Panc1 (cell line): ENCODE measurements around the gene ELK3. TPM values are rescaled to one million over a fixed set of nuclear protein-coding genes. Genes with fewer than 3 reads are reported as not detected.

Source experiments
- ATAC-seq: fragments of 200-7000 bp; cut with Tn5 transposase; 2 replicates; pipeline ENCODE4 v1.9.1; 2020; ENCODE audit warnings: mild to moderate bottlenecking, moderate library complexity
- BruUV-seq: library from RNA; stranded (reverse); fragments of 400-500 nt; replicated peaks from 2 replicates; lab custom pipeline; 2021; lab: Mats Ljungman, UMichigan
- CTCF ChIA-PET: fragments of 300-600 bp; sonication (Branson Sonifier 250); formaldehyde crosslinking; loops from one replicate; lab custom pipeline; 2022; ENCODE audit warnings: antibody characterized with exemption; lab: Charles Lee
- POLR2A ChIA-PET: fragments of 300-600 bp; sonication (Branson Sonifier 250); formaldehyde crosslinking; loops from one replicate; lab custom pipeline; 2022; ENCODE audit warnings: antibody characterized with exemption; lab: Charles Lee
- DNase-seq: peaks from one replicate; pipeline ENCODE4 v3.0.0-alpha.2; 2010; ENCODE audit warnings: low read depth, low spot score
- H3K27ac ChIP-seq: 2 replicates; pipeline ENCODE4 v1.5.1; 2011; ENCODE audit warnings: mild to moderate bottlenecking, low read length, inconsistent platforms
- H3K27me3 ChIP-seq: fragments of 200-500 bp; sonication (Bioruptor generic); 2 replicates; pipeline ENCODE4 v1.6.0; 2014; ENCODE audit warnings: low read length, inconsistent platforms; ENCODE audit not compliant: control insufficient read depth, insufficient read depth
- H3K36me3 ChIP-seq: fragments of 200-500 bp; sonication (Bioruptor generic); 2 replicates; pipeline ENCODE4 v1.5.1; 2014; ENCODE audit warnings: inconsistent platforms, mild to moderate bottlenecking, low read length, moderate library complexity; ENCODE audit not compliant: control insufficient read depth, insufficient read depth
- H3K4me1 ChIP-seq: 2 replicates; pipeline ENCODE4 v1.5.1; 2011; ENCODE audit warnings: inconsistent platforms, mild to moderate bottlenecking, low read length, moderate library complexity; ENCODE audit not compliant: control insufficient read depth, insufficient read depth
- H3K4me3 ChIP-seq, 2 experiments: 2 replicates each; pipeline ENCODE4 v1.5.1; 2011 to 2012; ENCODE audit warnings: low read depth in 2 of 2, low read length in 2 of 2, mild to moderate bottlenecking in 2 of 2, inconsistent platforms in 1 of 2, moderate library complexity in 1 of 2
- H3K9me3 ChIP-seq: fragments of 200-500 bp; sonication (Bioruptor generic); 2 replicates; pipeline ENCODE4 v1.5.1; 2014; ENCODE audit warnings: low read depth, mild to moderate bottlenecking, inconsistent platforms, low read length, moderate library complexity; ENCODE audit not compliant: control insufficient read depth, insufficient read depth
- POLR2AphosphoS5 ChIP-seq: IDR thresholded peaks from 2 replicates; pipeline ENCODE4 v1.6.1; 2012; ENCODE audit warnings: mild to moderate bottlenecking, low read depth, low read length, moderate library complexity
- SIN3A ChIP-seq: IDR thresholded peaks from 2 replicates; pipeline ENCODE4 v1.6.1; 2012; ENCODE audit warnings: low read depth, mild to moderate bottlenecking, low read length, moderate library complexity, borderline replicate concordance; ENCODE audit not compliant: insufficient read depth
- TCF7L2 ChIP-seq: IDR thresholded peaks from 2 replicates; pipeline ENCODE4 v1.6.1; 2011; ENCODE audit warnings: mild to moderate bottlenecking, low read depth, low read length, inconsistent platforms
- in situ Hi-C: cut with HindIII; loops from 2 replicates; pipeline ENCODE4 v1.10.0; 2016; ENCODE audit warnings: low sequenced_read_pairs, low pct_unique_long_range_greater_than_20kb
- intact Hi-C: fragments of 100-400 bp; cut with micrococcal nuclease; formaldehyde crosslinking; loops from one replicate; pipeline ENCODE4 v1.10.0; 2022; ENCODE audit not compliant: unreplicated experiment
- total RNA-seq: library from RNA; stranded (reverse); gene quantifications from one replicate; pipeline ENCODE4 v1.2.1, GENCODE V29; 2021; ENCODE audit not compliant: unreplicated experiment
- TF ChIP-seq, protein P1 (sequence below), 2 experiments: IDR thresholded peaks; 2 replicates each; pipeline ENCODE4 v1.6.1; 2011 to 2012; ENCODE audit warnings: low read depth in 2 of 2, control low read depth in 1 of 2, low read length in 1 of 2, mild to moderate bottlenecking in 1 of 2, moderate library complexity in 1 of 2; ENCODE audit not compliant: insufficient read depth in 1 of 2
- TF ChIP-seq, protein P2 (sequence below): fragments of 450-650 bp; IDR thresholded peaks from 2 replicates; pipeline ENCODE4 v1.5.1; 2017; ENCODE audit warnings: mild to moderate bottlenecking

Gene ELK3
- total RNA-seq, 1 experiment from 2014 or later = 25.1 TPM

DNA sequence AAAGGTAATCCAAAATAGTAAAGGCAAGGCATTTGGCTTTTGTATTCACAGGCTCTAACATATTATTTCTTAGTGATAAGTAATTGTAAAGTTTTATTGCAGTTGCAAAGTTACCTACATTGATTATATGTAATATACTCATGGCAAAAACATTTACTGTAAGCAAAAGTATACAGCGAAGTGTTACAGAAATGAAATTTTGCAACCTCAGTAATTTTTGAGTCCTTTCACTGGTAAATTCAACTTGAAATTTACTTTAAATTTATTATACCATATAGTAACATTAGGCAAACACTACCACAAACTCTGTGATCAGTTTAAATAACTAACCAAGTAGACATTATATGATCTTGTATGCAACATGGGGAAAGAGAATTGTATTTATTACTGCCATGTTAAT is 117.0 kb downstream of the ELK3 start:
- CTCF ChIA-PET = no interaction called here
- intact Hi-C loops = no loop called here
- no peak for TF ChIP-seq TCF7L2
- TF ChIP-seq SIN3A = no peak
- TF ChIP-seq, protein P1, sequence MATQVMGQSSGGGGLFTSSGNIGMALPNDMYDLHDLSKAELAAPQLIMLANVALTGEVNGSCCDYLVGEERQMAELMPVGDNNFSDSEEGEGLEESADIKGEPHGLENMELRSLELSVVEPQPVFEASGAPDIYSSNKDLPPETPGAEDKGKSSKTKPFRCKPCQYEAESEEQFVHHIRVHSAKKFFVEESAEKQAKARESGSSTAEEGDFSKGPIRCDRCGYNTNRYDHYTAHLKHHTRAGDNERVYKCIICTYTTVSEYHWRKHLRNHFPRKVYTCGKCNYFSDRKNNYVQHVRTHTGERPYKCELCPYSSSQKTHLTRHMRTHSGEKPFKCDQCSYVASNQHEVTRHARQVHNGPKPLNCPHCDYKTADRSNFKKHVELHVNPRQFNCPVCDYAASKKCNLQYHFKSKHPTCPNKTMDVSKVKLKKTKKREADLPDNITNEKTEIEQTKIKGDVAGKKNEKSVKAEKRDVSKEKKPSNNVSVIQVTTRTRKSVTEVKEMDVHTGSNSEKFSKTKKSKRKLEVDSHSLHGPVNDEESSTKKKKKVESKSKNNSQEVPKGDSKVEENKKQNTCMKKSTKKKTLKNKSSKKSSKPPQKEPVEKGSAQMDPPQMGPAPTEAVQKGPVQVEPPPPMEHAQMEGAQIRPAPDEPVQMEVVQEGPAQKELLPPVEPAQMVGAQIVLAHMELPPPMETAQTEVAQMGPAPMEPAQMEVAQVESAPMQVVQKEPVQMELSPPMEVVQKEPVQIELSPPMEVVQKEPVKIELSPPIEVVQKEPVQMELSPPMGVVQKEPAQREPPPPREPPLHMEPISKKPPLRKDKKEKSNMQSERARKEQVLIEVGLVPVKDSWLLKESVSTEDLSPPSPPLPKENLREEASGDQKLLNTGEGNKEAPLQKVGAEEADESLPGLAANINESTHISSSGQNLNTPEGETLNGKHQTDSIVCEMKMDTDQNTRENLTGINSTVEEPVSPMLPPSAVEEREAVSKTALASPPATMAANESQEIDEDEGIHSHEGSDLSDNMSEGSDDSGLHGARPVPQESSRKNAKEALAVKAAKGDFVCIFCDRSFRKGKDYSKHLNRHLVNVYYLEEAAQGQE (IDR thresholded peaks at IDR 0.05; ENCODE audit: insufficient read depth in 1 of 2, low read depth in 2 of 2, low read length in 1 of 2) = no peak
- TF ChIP-seq, protein P2, sequence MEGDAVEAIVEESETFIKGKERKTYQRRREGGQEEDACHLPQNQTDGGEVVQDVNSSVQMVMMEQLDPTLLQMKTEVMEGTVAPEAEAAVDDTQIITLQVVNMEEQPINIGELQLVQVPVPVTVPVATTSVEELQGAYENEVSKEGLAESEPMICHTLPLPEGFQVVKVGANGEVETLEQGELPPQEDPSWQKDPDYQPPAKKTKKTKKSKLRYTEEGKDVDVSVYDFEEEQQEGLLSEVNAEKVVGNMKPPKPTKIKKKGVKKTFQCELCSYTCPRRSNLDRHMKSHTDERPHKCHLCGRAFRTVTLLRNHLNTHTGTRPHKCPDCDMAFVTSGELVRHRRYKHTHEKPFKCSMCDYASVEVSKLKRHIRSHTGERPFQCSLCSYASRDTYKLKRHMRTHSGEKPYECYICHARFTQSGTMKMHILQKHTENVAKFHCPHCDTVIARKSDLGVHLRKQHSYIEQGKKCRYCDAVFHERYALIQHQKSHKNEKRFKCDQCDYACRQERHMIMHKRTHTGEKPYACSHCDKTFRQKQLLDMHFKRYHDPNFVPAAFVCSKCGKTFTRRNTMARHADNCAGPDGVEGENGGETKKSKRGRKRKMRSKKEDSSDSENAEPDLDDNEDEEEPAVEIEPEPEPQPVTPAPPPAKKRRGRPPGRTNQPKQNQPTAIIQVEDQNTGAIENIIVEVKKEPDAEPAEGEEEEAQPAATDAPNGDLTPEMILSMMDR = no peak
- TF ChIP-seq POLR2AphosphoS5 = no peak
- Histone ChIP-seq H3K36me3 (0 out of 2 replicates have a peak, but pooled peaks cover 4% of the 10 kb centered on the region), H3K27me3 (no peaks in the 10 kb centered on the region), H3K27ac (no peak overlapping the region), H3K4me1 (peaks cover 5% of the 10 kb centered on the region; the same call in 1 of the 2 replicates), H3K4me3 (no peak overlapping the region), H3K9me3 (no peaks in the 10 kb centered on the region)
- in situ Hi-C loops = no loop called here
- no TSS peak for BruUV-seq
- POLR2A ChIA-PET = no interaction called here
- no peak for ATAC-seq
- DNase-seq = no peak

DNA sequence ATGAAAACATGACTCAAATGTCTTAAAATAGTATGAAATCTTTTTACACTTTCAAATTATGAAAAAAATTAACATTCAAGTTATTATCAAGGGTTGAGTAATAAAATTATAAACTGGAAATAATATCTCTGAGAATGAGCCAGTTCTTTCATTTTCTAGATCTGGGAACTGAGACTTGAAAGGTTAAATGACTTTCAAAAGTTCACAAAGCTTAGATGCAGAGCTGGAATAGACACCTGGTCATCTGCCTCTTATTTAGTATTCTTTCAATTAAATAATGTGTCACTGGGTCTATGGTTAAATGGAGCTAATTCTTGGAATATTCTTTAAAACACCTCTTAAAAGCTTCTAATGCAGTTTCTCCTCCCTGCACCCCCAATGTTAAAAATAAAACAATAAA is 119.4 kb downstream of the ELK3 start:
- DNase-seq (no peak), ATAC-seq (no peak)
- no TSS peak for BruUV-seq
- intact Hi-C loops = no loop called here
- TF ChIP-seq, protein P1 (IDR thresholded peaks at IDR 0.05; ENCODE audit: insufficient read depth in 1 of 2, low read depth in 2 of 2, low read length in 1 of 2) = no peak
- TF ChIP-seq POLR2AphosphoS5 (no peak), TCF7L2 (no peak), SIN3A (no peak)
- TF ChIP-seq, protein P2 = no peak
- Histone ChIP-seq H3K27ac (no peak overlapping the region), H3K4me3 (no peak overlapping the region), H3K4me1 (peaks cover 5% of the 10 kb centered on the region; the same call in 1 of the 2 replicates), H3K36me3 (0 out of 2 replicates have a peak, but pooled peaks cover 4% of the 10 kb centered on the region), H3K9me3 (no peaks in the 10 kb centered on the region), H3K27me3 (no peaks in the 10 kb centered on the region)
- in situ Hi-C loops = no loop called here
- ChIA-PET CTCF (no interaction called here), POLR2A (no interaction called here)
